ENCODE results near the gene LSG1.

GRCh38 chr3:194632226-194632808 is 39.7 kb downstream of the LSG1 start:
- TF ChIP-seq EP300 (conservative IDR thresholded peaks at IDR 0.05; ENCODE audit: poor library complexity, severe bottlenecking) (no peak), CTCF (IDR thresholded peaks at IDR 0.05; ENCODE audit: poor library complexity, severe bottlenecking) (no peak), EZH2 (IDR thresholded peaks at IDR 0.05; ENCODE audit: borderline replicate concordance, insufficient read depth, low read length, poor library complexity, severe bottlenecking) (no peak), POLR2AphosphoS5 (IDR thresholded peaks at IDR 0.05) (no peak), SMC3 (conservative IDR thresholded peaks at IDR 0.05; ENCODE audit: poor library complexity) (no peak)
